HG03521 (cell line): ENCODE measurements around the gene DCX.
A peak's percentile ranks its signal among the peaks of the same experiment; 100 is the strongest.

Source experiments
- ATAC-seq: cut with Tn5 transposase; IDR thresholded peaks from one replicate; pipeline ENCODE4 v1.9.1; 2021; ENCODE audit warnings: mild to moderate bottlenecking, moderate library complexity; ENCODE audit not compliant: unreplicated experiment

The DCX gene

GRCh38 chrX:111411983-111412382 is at the start of gene DCX:
Gene DCX (minus strand): TSS chrX:111412192. CDS start chrX:111410398, 1,794 bp downstream.
- ATAC-seq, result no peak

DNA sequence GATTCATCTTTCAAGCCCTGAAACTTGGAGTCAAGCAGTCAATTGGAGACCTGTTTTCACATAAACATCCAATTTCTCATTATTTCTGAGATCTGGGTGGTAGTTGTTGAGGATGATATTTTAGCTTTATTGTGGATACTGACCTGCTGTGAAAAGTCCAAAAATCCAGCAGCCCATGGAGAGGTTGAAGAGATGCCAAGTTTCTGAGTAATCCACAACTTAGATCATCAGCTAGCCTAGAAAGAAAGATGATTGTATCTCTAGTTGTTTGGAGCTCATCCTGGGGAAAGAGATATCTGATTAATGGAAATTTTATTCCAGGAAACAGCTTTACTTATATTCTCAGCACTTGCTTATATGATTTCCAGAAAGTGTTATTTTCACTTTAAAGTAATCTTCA is 48.6 kb upstream of the DCX start:
- ATAC-seq, result no peak

- ATAC-seq, result peak; percentile 70
Measured at GRCh38 chrX:111447298-111447697, 35.3 kb upstream of the DCX start.

GRCh38 chrX:111445485-111445884 is 33.5 kb upstream of the DCX start:
- no peak for ATAC-seq

DNA sequence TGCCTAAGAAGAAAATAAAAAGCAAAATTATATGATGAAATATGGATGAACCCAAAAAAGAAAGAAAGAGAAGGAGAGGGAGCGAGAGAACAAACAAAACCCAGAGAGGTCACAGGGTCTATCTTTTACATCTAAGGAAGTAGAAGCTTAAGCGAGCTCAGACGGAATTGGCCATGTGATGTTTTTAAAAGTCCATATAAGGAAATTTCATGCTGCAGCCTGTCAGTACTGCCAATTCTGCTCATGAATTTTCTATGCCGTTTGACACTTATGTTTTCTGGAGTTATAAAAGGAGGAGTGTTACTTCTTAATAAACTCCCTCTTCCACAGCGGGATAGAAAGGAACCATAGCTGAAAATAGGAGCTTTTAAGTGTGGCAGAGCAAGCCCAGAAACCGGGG is 32.9 kb upstream of the DCX start:
- ATAC-seq, result no peak

- ATAC-seq, result no peak
Measured at GRCh38 chrX:111443946-111444345, 32.0 kb upstream of the DCX start.

DNA sequence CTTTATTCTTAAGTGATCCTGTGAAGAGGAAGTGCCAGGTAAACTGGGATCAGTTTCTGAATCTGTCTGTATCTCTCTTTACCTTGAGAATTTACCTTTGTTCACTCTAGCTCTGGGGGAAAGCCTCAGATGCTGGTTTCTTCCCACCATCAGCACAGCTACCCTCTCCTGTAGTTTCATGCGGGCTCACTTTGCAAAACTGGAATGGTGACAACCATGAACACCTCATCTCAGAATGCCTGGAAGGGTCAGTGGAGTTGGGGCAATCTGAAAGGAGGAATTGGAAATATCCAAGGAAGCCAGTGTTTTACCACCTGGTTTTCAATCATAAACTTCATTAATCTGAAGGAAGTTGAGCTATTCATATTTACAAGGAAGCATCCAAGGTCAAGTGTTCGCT is 30.8 kb upstream of the DCX start:
- no peak for ATAC-seq

DNA sequence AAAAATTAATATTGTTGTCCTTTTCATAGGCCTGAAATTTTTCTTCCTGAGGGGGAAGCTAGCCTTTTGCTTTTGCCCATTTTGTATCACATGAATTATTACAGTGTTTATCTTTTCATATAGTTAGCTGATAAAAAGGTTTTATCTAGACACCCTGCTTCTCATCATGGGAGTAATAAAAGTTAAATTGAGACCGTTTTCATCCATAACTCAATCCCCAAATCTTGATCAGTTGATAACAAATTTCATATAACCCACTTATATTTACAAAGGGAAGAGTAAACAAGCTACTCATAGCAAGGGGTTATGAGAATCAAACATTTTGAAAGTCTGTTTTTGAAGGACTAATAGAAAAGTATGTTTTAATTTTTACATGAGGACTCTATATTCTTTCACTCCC is 23.5 kb upstream of the DCX start:
- no peak for ATAC-seq

- no peak for ATAC-seq
Measured at GRCh38 chrX:111431001-111431400, 19.0 kb upstream of the DCX start.

- no peak for ATAC-seq
Measured at GRCh38 chrX:111411557-111411956, 435 bp downstream of the DCX start.

- ATAC-seq, result no peak
Measured at GRCh38 chrX:111410590-111411078, 1.4 kb downstream of the DCX start.

DNA sequence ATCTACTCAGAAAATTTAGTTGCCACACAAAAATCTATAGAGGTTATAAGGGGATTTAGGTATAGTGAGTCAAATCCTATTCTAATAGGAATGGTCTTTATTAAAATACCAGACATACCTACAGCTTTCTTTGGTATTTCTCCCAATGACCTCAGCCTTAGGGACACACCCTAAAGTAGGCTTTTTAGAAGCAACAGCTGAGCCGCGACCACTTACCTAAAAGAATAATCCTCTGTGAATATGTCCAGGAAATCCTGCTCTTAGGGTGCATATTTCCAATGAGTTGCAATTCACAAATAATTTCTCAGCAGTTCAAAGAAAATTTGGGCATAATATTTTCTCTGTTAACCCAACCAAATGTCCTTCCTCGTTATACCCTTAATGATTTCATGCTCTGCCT is 2.7 kb downstream of the DCX start:
- ATAC-seq, result no peak

GRCh38 chrX:111407948-111408347 is 4.0 kb downstream of the DCX start:
- no peak for ATAC-seq

GRCh38 chrX:111402344-111402743 is 9.6 kb downstream of the DCX start:
- ATAC-seq, result no peak

DNA sequence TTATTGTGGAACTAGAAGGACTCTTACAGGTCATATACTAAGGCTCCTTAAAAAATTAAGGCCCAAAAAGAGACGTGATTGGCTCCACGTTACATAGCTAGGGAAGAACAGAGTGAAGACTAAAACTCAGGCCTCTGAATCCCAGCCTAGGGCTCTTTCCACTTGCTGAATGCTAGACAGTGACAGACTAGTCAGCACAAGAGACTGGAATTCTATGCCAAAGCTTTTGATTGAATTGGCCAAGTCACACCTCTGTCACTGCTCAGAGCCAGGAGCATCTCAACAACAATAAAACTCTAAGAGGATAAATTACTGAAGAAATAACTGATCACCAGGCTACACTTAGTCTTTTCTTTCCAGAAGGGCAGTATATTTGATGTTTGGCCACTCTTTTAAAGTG is 16.8 kb downstream of the DCX start:
- no peak for ATAC-seq

DNA sequence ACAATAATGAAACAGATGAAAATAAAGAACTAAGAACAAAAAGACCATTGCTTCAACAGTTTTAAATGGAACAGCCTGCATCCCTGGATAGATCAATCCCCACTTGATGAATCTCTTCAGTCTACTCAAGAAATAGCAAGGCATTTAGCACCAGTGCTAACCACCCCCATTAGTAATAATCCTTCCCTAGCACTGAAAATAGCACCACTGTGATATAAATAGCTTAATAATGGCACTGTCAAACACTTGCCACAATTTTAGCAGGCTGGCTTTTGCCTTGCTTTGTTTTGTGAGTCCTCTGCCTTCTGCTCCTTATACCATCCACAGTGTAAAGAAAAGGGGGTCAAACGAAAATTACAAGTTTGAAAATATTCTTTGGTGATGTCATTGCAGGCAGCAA is 17.4 kb downstream of the DCX start:
- no peak for ATAC-seq

- ATAC-seq, result no peak
Measured at GRCh38 chrX:111387470-111388070, 24.4 kb downstream of the DCX start.

DNA sequence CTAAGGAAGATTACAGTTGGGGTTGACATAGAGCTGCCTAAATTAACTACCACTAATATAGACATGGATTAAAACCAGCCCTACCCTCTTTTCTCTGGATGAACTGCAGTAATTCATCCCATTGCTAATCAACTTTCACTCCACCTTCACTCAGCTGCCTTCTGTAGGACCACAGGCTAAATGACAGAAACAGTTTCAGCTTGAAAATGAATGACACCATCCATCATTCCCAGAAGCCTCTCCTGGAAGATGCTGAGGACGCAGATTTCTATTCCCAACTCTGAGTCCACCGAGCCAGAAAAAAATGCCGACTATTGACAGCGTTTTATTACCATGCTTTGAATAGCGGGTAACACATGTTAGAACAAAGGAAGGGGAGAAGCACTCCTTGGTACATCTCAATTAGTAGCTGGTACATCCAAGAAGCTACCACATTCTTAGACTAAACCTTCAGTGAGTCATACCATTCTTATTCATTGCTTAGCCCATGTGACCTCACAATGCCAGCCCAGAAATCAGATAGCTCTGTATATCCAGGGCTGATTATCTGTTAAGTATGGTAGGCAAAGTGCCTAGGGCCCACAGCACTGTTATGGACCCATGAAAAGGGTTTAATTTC is 25.3 kb downstream of the DCX start:
- no peak for ATAC-seq

DNA sequence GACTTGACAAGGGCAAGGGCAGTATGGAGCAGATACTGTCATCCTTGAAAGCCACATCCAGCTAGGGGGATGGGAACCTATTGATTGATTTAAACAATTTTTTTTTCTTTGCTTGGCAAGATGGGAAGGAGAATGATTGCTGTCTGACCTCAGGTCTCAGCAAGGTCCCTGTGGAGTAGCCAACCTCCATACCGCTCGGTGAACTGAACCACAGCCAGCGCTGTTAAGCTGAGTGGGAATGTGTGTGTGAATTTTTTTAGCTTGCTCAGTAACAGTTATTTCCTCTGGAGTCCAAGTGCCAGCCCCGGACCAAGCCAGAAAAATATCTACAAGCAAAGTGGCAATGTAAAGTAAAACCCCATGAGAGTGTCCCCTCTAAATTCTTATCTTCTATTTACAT is 25.9 kb downstream of the DCX start:
- no peak for ATAC-seq

- no peak for ATAC-seq
Measured at GRCh38 chrX:111382277-111382676, 29.7 kb downstream of the DCX start.

GRCh38 chrX:111376897-111377578 is 35.0 kb downstream of the DCX start:
- no peak for ATAC-seq

DNA sequence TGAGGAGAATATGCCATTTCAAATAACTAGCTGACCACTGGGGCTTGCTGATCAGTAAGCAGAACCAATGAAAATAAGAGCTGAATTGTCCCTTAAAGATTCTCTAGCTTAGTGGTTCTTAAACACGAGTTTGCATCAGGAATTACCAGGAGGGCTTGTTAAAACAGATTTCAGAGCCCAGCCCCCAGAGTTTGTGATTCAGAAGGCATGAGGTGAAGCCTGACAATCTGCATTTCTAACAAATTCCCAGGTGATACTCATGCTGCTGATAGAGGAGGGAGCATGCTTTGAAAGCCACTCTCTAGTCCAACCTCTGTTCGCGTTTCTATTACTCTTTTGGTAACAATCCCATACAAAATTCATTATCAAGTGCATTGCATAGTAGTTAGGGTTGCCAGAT is 35.5 kb downstream of the DCX start:
- no peak for ATAC-seq
